ENCODE measurements around the gene PPP1R18.

DNA sequence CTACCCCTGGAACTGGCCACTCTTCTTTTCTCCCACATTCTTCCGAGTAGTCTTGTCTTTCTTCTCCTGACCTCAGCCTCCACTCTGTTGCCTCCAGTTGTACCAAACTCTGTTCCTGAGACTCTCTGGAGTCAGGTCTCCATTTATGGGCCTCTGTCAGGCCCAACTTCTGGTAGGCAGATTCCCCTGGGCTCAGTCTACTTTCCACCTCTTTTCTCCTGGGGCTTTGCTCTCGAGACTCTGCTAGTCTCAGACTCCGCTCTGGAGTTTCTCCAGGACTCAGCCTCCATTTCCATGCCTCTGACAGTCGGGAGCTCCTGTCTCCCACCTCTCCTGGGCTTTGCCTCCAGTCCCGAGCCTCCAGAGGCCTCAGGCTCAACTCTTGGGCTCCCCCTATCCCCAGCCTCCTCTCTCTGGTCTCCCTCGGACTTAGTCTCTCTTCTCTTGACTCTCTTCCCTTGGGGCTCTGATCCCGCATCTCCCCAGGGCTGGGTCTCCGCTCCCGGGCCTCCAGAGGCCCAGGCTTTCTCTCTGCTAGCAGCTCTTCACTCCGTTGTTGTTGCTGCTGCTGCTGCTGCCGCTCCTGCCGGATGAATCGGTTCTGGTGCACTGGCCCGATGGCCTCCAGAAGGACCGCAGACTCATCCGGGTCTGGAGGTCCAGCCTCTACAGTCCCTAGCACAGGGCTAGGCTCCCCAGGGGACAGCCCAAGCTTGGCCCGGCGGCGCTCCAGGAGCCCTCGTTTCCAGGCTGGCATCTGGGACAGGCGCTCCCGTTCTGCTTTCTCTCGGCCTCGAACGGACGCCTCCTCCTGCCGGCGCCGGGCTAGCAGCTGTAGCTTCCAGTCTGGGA is 1.1 kb downstream of the PPP1R18 start:
- TF ChIP-seq, protein P1, sequence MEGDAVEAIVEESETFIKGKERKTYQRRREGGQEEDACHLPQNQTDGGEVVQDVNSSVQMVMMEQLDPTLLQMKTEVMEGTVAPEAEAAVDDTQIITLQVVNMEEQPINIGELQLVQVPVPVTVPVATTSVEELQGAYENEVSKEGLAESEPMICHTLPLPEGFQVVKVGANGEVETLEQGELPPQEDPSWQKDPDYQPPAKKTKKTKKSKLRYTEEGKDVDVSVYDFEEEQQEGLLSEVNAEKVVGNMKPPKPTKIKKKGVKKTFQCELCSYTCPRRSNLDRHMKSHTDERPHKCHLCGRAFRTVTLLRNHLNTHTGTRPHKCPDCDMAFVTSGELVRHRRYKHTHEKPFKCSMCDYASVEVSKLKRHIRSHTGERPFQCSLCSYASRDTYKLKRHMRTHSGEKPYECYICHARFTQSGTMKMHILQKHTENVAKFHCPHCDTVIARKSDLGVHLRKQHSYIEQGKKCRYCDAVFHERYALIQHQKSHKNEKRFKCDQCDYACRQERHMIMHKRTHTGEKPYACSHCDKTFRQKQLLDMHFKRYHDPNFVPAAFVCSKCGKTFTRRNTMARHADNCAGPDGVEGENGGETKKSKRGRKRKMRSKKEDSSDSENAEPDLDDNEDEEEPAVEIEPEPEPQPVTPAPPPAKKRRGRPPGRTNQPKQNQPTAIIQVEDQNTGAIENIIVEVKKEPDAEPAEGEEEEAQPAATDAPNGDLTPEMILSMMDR (IDR thresholded peaks at IDR 0.05) = no peak
- no peak for TF ChIP-seq POLR2A (IDR thresholded peaks at IDR 0.05)
